AG08396 (cell line): ENCODE measurements around the gene ACOT11.

Experiments used
- DNase-seq: peaks from one replicate; pipeline ENCODE4 v3.0.0; 2012; ENCODE audit warnings: low spot score, mixed read lengths

The ACOT11 gene

DNA sequence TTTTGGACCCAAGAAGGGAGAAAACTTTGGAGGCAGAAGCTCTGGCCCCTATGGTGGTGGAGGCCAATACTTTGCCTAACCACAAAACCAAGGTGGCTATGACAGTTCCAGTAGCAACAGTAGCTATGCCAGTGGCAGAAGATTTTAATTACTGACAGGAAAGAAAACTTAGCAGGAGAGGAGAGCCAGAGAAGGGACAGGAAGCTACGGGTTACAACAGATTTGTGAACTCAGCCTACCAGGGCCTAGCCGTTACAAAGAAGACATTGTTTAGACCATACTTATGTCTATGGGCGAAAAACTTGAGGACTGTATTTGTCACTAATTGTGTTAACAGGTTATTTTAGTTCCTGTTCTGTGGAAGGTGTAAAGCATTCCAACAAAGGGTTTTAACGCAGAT, 10.4 kb upstream of the ACOT11 start:
- DNase-seq, result no peak

- no peak for DNase-seq
These were observed 9.5 kb upstream of the ACOT11 start for GRCh38 chr1:54538538-54538937.

- no peak for DNase-seq
These were observed 7.3 kb upstream of the ACOT11 start for GRCh38 chr1:54540582-54541295.

DNA sequence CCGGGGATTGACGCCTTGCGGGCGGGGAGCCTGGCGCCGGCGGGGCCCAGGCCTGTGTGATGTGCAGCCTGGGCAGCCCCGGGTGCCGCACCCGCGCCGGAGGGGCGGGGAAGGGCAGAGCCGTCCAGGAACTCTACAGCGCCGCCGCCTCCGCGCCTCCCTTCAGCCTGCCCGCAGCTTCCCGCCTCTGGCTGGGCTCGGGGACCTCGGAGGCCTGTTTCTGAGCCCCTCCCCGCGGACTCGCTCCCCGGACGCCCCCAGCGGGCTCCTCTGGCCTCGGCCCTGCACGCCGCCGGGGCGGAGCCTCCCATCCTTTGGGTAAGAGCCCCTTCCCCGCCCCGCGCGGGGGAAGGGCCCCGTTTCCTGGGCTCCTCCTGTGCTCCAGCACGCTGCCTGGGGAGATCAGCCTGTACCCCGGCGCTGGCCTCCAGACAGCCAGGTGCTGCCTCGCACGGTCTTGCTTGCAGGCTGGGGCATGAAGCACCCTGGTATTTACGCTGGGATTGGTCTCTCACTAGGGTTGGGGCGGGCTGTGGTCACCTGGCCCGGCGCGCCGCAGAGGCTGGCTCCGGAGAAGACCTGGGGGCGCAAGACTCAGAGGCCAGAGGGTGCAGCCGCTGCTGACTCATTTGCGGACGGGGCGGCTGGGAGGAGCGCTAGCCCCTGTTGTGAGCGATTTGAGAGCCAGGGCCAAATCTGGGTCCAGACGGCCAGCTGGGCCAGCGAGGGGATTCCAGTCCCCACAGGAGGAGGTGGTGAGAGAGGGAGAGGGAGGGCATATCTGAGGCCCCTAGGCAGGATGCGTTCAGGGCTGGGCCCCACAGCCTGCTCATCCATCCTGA, 5.7 kb upstream of the ACOT11 start:
- DNase-seq, result peak; percentile 78

DNA sequence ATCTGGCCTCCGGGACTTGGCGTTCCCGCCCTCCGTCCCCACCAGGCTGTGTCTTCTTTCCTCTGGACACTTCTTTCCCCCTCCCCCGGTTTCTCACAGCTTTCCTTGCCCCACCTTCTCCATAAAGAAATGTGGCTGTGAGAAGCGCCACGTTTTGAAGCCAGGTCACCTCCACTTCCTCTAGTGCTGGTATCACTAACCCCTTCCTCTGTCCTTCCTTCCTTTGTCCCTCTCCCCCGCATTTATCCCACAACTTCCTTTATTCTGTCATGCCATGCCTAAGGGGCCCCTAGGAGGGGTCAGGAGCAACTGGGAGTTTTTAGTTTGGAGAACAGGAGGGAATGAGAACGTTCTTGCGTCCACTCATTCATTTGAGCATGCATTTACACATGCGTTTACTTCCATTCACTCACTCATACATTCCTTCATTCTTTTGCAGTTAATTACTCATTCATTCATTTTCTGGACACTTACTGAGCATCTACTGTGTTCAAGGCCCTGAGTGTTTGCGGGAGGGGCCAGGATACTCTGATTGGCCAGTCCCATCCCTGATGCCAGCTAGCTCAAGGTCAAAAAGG, 5.0 kb upstream of the ACOT11 start:
- DNase-seq, result no peak

DNA sequence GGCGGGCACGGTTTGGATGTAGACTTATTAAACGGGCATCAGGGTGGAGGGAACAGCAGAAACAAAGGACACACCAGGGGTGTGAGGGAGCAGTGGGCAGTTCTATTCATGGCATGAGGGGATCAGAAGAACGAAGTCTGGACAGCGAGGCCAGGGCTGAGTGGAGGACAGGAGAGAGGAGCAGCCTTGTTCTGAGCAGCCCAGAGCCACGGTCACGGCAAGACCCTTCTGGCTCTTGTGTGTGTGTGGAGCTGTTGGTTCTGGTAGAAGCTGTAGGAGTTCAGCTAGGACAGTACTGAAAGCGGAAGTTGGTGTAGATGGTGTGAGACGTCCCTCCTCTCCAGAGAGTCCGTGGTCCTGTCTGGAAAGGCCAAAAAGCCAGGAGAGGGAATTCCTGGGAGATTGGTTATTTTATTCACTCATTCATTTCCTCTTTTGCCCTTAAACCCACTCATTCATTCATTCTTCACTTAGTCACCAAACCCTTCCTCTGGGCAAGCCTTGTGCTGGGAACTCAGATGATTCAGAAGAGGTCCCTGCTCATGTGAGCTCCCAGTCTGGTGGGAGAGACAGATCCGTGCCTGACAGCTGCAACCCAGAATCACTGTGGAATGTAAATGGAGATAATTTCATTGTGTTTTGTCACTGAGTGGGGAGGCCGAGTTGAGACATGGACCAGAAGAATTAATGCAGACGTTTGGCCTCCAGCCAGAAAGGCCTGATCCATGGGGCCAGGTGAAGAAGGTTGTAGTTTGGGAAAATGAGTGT, 4.1 kb upstream of the ACOT11 start:
- DNase-seq, result peak; percentile 66

- no peak for DNase-seq
These were observed 2.0 kb upstream of the ACOT11 start for GRCh38 chr1:54545916-54546635.

- DNase-seq, result no peak
These were observed 1.2 kb upstream of the ACOT11 start for GRCh38 chr1:54546651-54547401.

DNA sequence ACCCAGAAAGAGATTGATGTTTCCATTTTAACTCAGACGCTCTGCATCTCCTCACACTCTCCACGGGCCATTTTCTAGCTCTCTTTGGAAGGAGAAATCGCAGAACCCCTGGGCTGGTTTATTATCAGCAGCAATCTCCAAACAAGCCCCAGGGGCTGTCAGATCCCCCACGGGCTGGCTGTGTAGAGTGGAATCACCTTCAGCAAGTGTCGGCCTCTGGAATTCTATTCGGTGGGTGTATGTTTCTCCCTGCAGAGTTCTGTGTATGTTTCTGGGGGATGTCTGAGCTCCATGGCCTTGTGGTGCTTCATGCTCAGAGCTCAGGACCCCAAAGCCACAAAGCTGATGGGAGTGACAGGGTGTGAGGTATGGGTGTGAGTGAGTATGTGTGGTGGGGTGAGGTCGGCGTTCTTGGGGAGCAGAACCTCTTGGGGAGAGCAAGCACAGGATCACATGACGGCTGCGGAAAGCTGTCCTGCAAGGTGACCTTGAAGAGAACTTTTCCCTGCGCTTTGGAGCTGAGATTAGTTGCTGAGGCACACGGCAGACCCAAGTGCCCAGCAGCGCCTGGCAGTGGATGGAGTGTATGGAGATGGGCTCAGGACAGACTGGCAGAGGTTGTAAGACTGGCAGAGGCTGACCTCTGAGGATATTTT, 489 bp downstream of the ACOT11 start:
- no peak for DNase-seq

DNA sequence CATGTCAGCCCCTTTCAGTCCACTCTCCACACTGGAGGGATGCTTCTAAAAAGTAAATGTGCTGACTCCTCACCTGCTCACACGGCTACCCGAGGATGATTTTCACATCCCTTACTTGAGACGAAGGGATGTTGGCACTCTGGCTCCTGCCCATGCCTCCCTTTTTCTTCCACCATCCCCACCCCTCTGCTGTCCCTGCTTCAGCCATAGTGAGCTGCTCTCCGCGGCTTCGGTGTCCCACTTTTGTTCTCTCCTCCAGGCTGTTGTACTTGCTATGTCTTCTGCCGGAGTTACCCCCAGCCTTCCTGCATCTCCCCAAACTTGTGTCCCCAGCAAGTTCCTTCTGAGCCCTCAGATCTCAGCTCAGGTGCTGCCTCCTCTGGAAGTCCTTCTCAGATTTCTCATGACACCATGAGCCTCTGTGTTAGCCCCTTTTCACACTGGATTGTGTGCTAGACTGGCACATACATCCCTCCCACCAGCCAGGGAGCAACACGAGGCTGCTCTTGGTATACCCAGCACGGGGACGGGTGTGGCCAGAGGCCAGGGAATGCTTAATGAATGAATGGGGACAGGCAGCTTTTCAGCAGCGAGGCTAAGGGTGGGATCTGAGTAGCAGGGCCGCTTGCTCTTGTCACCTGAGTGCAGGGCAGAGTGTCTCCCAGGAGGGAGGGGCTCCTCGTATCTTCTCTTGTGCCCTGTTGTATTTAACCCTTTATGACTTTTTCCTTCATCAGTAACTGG, 1.3 kb downstream of the ACOT11 start:
- no peak for DNase-seq

- peak; percentile 0 for DNase-seq
These were observed 3.9 kb downstream of the ACOT11 start for GRCh38 chr1:54551891-54552290.

DNA sequence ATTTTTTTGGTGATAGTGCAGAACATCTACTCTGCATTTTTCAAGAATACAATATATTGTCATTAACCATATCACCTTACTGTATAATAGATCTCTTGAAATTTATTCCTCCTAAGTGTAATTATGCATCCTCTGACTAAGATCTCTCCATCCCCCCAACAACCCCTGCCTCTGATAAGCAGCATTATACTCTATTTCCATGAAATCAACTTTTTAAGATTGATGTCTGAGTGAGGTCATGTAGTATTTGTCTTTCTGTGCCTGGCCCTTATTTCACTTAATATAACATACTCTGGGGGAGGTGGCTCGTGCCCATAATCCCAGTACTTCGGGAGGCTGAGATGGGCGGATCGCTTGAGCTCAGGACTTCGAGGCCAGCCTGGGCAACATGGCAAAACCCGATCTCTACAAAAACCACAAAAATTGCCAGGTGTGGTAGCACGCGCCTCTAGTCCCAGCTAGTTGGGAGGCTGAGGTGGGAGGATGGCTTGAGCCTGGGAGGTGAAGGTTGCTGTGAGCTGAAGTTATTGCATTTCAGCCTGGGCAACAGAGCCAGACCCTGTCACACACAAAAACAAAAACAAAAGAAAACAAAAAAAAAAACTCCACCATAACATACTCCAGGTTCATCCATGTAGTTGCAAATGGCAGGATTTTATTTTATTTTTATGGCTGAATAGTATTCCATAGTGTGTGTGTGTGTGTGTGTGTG, 5.7 kb downstream of the ACOT11 start:
- DNase-seq, result peak; percentile 0

- DNase-seq, result no peak
These were observed 8.1 kb downstream of the ACOT11 start for GRCh38 chr1:54556110-54556509.

DNA sequence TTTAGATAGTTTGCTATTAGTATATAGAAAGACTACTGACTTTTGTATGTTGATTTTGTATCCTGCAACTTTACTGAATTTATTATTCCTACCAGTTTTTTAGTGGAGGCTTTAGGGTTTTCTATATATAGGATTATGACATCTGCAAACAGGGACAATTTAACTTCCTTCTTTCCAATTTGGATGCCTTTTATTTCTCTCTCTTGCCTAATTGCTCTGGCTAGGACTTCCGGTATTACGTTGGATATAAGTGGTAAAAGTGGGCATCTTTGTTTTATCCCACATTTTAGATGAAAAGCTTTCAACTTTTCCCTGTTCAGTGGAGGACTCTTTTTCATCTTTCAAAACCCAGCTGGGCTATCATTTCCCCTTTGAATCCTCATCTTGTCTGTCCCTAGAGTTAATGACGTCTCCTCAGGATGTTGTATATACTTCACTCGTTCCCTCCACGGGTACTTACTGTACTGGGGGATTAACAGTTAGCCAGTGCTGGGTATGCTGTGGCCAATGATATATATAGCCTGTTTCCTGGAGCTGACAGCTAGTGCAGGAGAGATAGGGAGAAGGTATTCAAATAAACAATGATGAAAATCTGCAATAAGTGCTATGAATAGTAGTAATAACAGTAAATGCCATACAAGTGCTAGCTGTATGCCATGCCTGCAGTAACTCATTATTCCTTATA, 9.8 kb downstream of the ACOT11 start:
- DNase-seq, result no peak

DNA sequence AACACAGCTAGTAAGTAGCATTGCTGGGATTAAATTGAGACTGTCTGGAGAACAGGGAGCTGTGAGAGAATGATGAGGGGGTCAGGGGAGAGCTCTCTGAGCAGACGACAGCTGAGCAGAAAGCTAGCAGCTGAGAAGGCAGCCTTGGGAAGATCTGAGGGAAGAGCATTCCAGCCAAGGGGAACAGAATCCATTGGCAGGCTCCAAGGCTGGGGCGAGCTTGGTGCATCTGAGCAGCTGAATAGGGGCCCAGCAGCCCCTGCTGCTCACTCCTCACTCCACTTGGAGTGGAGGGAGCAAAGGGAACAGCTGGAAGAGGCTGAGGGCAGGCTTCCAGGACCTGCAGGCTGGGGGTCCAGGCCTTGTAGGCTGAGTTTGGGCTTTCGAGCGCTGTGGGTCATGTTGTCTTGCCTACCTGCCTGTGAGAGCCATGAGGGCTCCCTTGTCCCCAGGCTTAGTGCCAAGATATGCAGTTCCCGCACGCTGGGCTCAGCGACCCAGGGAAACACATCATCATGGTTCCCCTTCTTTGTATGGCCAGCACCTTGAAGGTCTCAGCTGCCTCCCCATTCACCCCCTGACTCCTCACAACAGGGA, 10.5 kb downstream of the ACOT11 start:
- DNase-seq, result no peak

GRCh38 chr1:54559111-54559548, 11.1 kb downstream of the ACOT11 start:
- no peak for DNase-seq

DNA sequence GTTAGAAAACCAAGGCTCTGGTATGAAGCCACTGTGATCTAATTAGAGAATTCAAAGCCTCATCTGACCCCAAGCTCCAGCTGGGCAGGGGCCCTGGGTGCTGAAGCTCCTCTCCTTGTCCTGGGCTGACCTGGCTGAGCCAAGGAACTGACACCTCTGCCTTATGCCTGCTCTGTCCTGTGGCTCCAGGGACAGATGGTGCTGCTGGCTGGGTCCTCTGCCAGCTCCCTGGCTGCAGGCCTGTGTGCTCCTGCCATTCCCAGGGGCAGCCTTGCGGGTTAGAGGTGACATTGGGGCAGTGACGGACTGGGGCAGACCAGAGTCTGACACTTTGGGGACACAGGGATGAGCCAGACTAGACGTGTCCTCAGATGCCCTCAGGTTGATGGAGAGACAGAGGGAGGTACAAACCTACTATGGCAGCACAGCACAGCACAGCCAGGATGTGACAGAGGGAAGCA, 11.8 kb downstream of the ACOT11 start:
- no peak for DNase-seq
